CD4-positive, alpha-beta T cell treated with Interleukin-2 at 100 ng/mL for 4 hours (primary cell): ENCODE measurements around the gene NYAP2.

Experiments
- DNase-seq: peaks from one replicate; pipeline ENCODE4 v3.0.0-alpha.2; 2020; ENCODE audit warnings: low spot score

NYAP2 gene

GRCh38 chr2:225630824-225631533, 231.5 kb downstream of the NYAP2 start:
- DNase-seq: no peak

- DNase-seq: no peak
These were observed 232.8 kb downstream of the NYAP2 start for GRCh38 chr2:225632351-225632750.

GRCh38 chr2:225636558-225636957, 237.0 kb downstream of the NYAP2 start:
- no peak for DNase-seq

GRCh38 chr2:225637259-225637658, 237.7 kb downstream of the NYAP2 start:
- no peak for DNase-seq

- DNase-seq: no peak
These were observed 241.0 kb downstream of the NYAP2 start for GRCh38 chr2:225640550-225640949.

- DNase-seq: no peak
These were observed 249.8 kb downstream of the NYAP2 start for GRCh38 chr2:225649274-225649673.

GRCh38 chr2:225650041-225650440, 250.5 kb downstream of the NYAP2 start:
- DNase-seq: no peak

GRCh38 chr2:225660262-225661131, 261.0 kb downstream of the NYAP2 start:
- DNase-seq: peak; percentile 67

- no peak for DNase-seq
These were observed 262.6 kb downstream of the NYAP2 start for GRCh38 chr2:225662101-225662500.

GRCh38 chr2:225667445-225667844, 267.9 kb downstream of the NYAP2 start:
- no peak for DNase-seq

- DNase-seq: peak; percentile 44
These were observed 269.2 kb downstream of the NYAP2 start for GRCh38 chr2:225668606-225669266.

GRCh38 chr2:225670111-225670974, 270.8 kb downstream of the NYAP2 start:
- no peak for DNase-seq

- DNase-seq: no peak
These were observed 279.3 kb downstream of the NYAP2 start for GRCh38 chr2:225678792-225679191.

- DNase-seq: no peak
These were observed 283.7 kb downstream of the NYAP2 start for GRCh38 chr2:225683258-225683657.

- no peak for DNase-seq
These were observed 290.6 kb downstream of the NYAP2 start for GRCh38 chr2:225690153-225690552.

- DNase-seq: no peak
These were observed 292.2 kb downstream of the NYAP2 start for GRCh38 chr2:225691711-225692110.

- no peak for DNase-seq
These were observed 293.7 kb downstream of the NYAP2 start for GRCh38 chr2:225693259-225693658.

GRCh38 chr2:225694664-225695063, 295.2 kb downstream of the NYAP2 start:
- DNase-seq: no peak

- DNase-seq: no peak
These were observed 298.4 kb downstream of the NYAP2 start for GRCh38 chr2:225697936-225698335.
